Fibroblast of lung (primary cell): ENCODE results near the gene TMED7. TPM values are rescaled to one million over a fixed set of nuclear protein-coding genes. Genes with fewer than 3 reads are reported as not detected.

Experiments used
- DNase-seq, 2 donors: peaks; one replicate each; pipeline versions ENCODE4 v3.0.0 to v3.0.0-alpha.2; 2010; ENCODE audit warnings: low read depth in 2 of 2
- H2AFZ ChIP-seq: 2 replicates; pipeline ENCODE4 v1.5.1; 2012; ENCODE audit warnings: low read length, control low read depth, inconsistent platforms
- H3K27ac ChIP-seq: 2 replicates; pipeline ENCODE4 v1.5.1; 2011; ENCODE audit warnings: low read length, control low read depth; ENCODE audit not compliant: insufficient read depth
- H3K27me3 ChIP-seq: 2 replicates; pipeline ENCODE4 v1.5.1; 2011; ENCODE audit warnings: mild to moderate bottlenecking, low read length; ENCODE audit not compliant: control insufficient read depth, insufficient read depth
- H3K36me3 ChIP-seq: 2 replicates; pipeline ENCODE4 v1.5.1; 2011; ENCODE audit warnings: low read length; ENCODE audit not compliant: control insufficient read depth, insufficient read depth
- H3K4me1 ChIP-seq: 2 replicates; pipeline ENCODE4 v1.5.1; 2011; ENCODE audit warnings: low read length; ENCODE audit not compliant: control insufficient read depth, insufficient read depth; ENCODE audit errors: extremely low read depth
- H3K4me2 ChIP-seq: 2 replicates; pipeline ENCODE4 v1.5.1; 2011; ENCODE audit warnings: low read length, control low read depth; ENCODE audit not compliant: insufficient read depth; ENCODE audit errors: extremely low read depth
- H3K4me3 ChIP-seq, 4 experiments: fragments of 200-600 bp in 1 of 4; sonication (generic) in 1 of 4; replicated peaks in 1 of 4; 2 replicates each; pipeline ENCODE4 v1.5.1; 2011 to 2016; ENCODE audit warnings: low read length in 4 of 4, low read depth in 3 of 4, mild to moderate bottlenecking in 3 of 4, control low read depth in 2 of 4, inconsistent platforms in 1 of 4, mixed read lengths in 1 of 4; ENCODE audit not compliant: insufficient read depth in 1 of 4; ENCODE audit errors: control extremely low read depth in 1 of 4
- H3K79me2 ChIP-seq: 2 replicates; pipeline ENCODE4 v1.5.1; 2012; ENCODE audit warnings: mild to moderate bottlenecking, low read length, inconsistent platforms; ENCODE audit not compliant: control insufficient read depth, insufficient read depth
- H3K9ac ChIP-seq: 2 replicates; pipeline ENCODE4 v1.5.1; 2011; ENCODE audit warnings: mild to moderate bottlenecking, low read length, control low read depth; ENCODE audit not compliant: insufficient read depth
- H3K9me3 ChIP-seq: 2 replicates; pipeline ENCODE4 v1.5.1; 2012; ENCODE audit warnings: low read depth, low read length; ENCODE audit not compliant: control insufficient read depth, insufficient read depth
- H4K20me1 ChIP-seq: 2 replicates; pipeline ENCODE4 v1.5.1; 2011; ENCODE audit warnings: low read length; ENCODE audit not compliant: control insufficient read depth, insufficient read depth; ENCODE audit errors: extremely low read depth
- CTCF ChIP-seq, 2 donors: IDR thresholded peaks in 1 of 2; conservative IDR thresholded peaks in 1 of 2; 1 replicate in 1 of 2; 2 replicates in 1 of 2; pipeline ENCODE4 v1.5.1; 2011 to 2012; ENCODE audit warnings: low read length in 2 of 2, control low read depth in 1 of 2, inconsistent platforms in 1 of 2, low read depth in 1 of 2, mild to moderate bottlenecking in 1 of 2
- EZH2 ChIP-seq: IDR thresholded peaks from 2 replicates; pipeline ENCODE4 v1.5.1; 2012; ENCODE audit warnings: low read length, control low read depth, mild to moderate bottlenecking; ENCODE audit errors: missing control alignments
- polyA plus RNA-seq, 2 donors: library from polyadenylated mRNA; depleted of rRNA in 1 of 2; stranded (reverse) in 1 of 2; unstranded in 1 of 2; fragments of >200 nt; gene quantifications; 2 replicates each; pipeline ENCODE4 v1.2.1, GENCODE V29; 2011 to 2012; ENCODE audit warnings: missing spikeins in 1 of 2
- total RNA-seq: library from RNA; depleted of rRNA; stranded (reverse); fragments of >200 nt; gene quantifications from 2 replicates; pipeline ENCODE4 v1.2.1, GENCODE V29; 2014

Gene TMED7
- total and polyA plus RNA-seq, 2 donors (not counting 1 experiment from before 2014, with no cell fraction given), result 104 to 154 TPM

GRCh38 chr5:115629903-115630302, 4.1 kb upstream of the TMED7 start:
- Histone ChIP-seq H2AFZ (no peak overlapping the region), H3K27ac (no peak overlapping the region), H3K9ac (no peak overlapping the region), H3K4me2 (no peak overlapping the region), H3K4me3 (no peak overlapping the region), H3K79me2 (peaks cover 9% of the 10 kb centered on the region), H4K20me1 (no peaks in the 10 kb centered on the region), H3K4me1 (no peaks in the 10 kb centered on the region), H3K9me3 (no peaks in the 10 kb centered on the region), H3K36me3 (no peaks in the 10 kb centered on the region), H3K27me3 (no peaks in the 10 kb centered on the region)
- DNase-seq, result no peak
- no peak for TF ChIP-seq EZH2
- no peak for TF ChIP-seq CTCF (conservative IDR thresholded peaks at IDR 0.05 in 1 of 2, IDR thresholded peaks at IDR 0.05 in 1 of 2; ENCODE audit: low read depth in 1 of 2, low read length in 2 of 2)

- H3K4me2 ChIP-seq, result no peak overlapping the region
- no peak overlapping the region for H3K4me3 ChIP-seq
- H3K9ac ChIP-seq, result no peak overlapping the region
- H3K9me3 ChIP-seq, result no peaks in the 10 kb centered on the region
- no peak for DNase-seq
- no peak overlapping the region for H2AFZ ChIP-seq
- TF ChIP-seq EZH2 (no peak), CTCF (conservative IDR thresholded peaks at IDR 0.05 in 1 of 2, IDR thresholded peaks at IDR 0.05 in 1 of 2; ENCODE audit: low read depth in 1 of 2, low read length in 2 of 2) (no peak)
- peaks cover under 1% of the 10 kb centered on the region for H3K4me1 ChIP-seq
- no peaks in the 10 kb centered on the region for H3K27me3 ChIP-seq
- peaks cover 2% of the 10 kb centered on the region for H4K20me1 ChIP-seq
- no peaks in the 10 kb centered on the region for H3K36me3 ChIP-seq
- no peak overlapping the region for H3K27ac ChIP-seq
- H3K79me2 ChIP-seq, result peaks cover 35% of the 10 kb centered on the region
Observed at GRCh38 chr5:115627295-115627865, 1.5 kb upstream of the TMED7 start.

GRCh38 chr5:115626445-115626823, 598 bp upstream of the TMED7 start:
- Histone ChIP-seq H2AFZ (peak overlapping the region; percentile 41), H3K4me2 (peak overlapping the region; percentile 67), H3K79me2 (peaks cover 43% of the 10 kb centered on the region), H3K27ac (peak overlapping the region; percentile 48), H3K27me3 (no peaks in the 10 kb centered on the region), H4K20me1 (peaks cover 3% of the 10 kb centered on the region), H3K9me3 (no peaks in the 10 kb centered on the region), H3K9ac (peak overlapping the region; percentile 46), H3K4me1 (peaks cover 2% of the 10 kb centered on the region), H3K4me3 (peak overlapping the region; percentile 41 to 92 (median 58)), H3K36me3 (no peaks in the 10 kb centered on the region)
- DNase-seq, result peak; percentile 64 to 67
- TF ChIP-seq CTCF (conservative IDR thresholded peaks at IDR 0.05 in 1 of 2, IDR thresholded peaks at IDR 0.05 in 1 of 2; ENCODE audit: low read depth in 1 of 2, low read length in 2 of 2) (no peak), EZH2 (no peak)
